ENCODE measurements around the gene SOWAHA. TPM values are rescaled to one million over a fixed set of nuclear protein-coding genes. Genes with fewer than 3 reads are reported as not detected.

The SOWAHA gene
- total RNA-seq, 1 donor from 2014 or later: not detected

DNA sequence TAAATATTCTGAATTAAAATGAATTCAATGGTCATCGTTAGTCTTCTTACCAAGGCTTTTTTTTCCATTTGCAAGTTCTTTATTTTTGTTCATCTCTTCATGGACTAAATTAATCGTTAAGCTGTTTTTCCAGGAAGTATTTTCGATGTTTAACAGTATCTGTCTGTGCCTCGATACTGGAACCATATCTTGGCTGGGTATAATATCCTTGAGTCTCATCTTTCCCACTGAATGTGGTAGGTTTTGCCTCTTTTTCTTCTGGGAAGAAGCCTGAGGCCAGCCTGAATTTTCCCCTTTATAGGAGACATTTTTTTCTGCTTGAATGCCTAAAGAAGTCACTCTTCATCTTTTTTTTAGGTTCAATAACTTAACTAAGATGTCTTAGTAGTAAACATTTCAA, 32.1 kb upstream of the SOWAHA start:
- TF ChIP-seq, protein P1, sequence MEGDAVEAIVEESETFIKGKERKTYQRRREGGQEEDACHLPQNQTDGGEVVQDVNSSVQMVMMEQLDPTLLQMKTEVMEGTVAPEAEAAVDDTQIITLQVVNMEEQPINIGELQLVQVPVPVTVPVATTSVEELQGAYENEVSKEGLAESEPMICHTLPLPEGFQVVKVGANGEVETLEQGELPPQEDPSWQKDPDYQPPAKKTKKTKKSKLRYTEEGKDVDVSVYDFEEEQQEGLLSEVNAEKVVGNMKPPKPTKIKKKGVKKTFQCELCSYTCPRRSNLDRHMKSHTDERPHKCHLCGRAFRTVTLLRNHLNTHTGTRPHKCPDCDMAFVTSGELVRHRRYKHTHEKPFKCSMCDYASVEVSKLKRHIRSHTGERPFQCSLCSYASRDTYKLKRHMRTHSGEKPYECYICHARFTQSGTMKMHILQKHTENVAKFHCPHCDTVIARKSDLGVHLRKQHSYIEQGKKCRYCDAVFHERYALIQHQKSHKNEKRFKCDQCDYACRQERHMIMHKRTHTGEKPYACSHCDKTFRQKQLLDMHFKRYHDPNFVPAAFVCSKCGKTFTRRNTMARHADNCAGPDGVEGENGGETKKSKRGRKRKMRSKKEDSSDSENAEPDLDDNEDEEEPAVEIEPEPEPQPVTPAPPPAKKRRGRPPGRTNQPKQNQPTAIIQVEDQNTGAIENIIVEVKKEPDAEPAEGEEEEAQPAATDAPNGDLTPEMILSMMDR (IDR thresholded peaks at IDR 0.05; ENCODE audit: unreplicated experiment): no peak
- Mint-ChIP-seq H3K4me1 (ENCODE audit: unreplicated experiment) (peaks cover 22% of the 10 kb centered on the region), H3K9me3 (ENCODE audit: unreplicated experiment) (no peaks in the 10 kb centered on the region), H3K4me3 (ENCODE audit: unreplicated experiment) (no peak overlapping the region), H3K27ac (ENCODE audit: unreplicated experiment) (no peak overlapping the region), H3K36me3 (ENCODE audit: low read depth, unreplicated experiment) (peaks cover 9% of the 10 kb centered on the region), H3K27me3 (ENCODE audit: unreplicated experiment) (peaks cover 7% of the 10 kb centered on the region)
- DNase-seq (ENCODE audit: low spot score): no peak

DNA sequence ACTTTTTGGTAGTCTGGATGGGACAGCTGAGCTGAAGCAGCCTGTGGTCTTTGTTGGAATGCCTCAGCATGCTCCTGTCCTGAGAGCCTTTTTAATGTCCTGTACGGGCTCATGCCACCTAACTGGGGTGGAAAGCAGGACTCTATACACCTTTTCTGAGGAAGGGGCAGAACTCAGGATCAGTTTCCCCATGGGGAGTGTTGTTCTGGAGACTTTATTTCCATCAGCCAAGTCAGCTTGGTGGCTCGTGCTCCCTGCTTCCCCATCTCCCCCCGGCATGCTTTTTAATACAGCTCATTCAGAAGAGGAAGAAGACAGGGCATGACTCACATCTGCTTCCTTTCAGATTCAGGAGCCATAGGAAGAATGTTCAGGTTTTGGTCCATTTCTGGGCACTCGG, 31.0 kb upstream of the SOWAHA start:
- no peak for DNase-seq (ENCODE audit: low spot score)
- H3K36me3 Mint-ChIP-seq (ENCODE audit: low read depth, unreplicated experiment): peaks cover 9% of the 10 kb centered on the region
- TF ChIP-seq, protein P1 (IDR thresholded peaks at IDR 0.05; ENCODE audit: unreplicated experiment): no peak
- no peaks in the 10 kb centered on the region for H3K9me3 Mint-ChIP-seq (ENCODE audit: unreplicated experiment)
- peaks cover 19% of the 10 kb centered on the region for H3K4me1 Mint-ChIP-seq (ENCODE audit: unreplicated experiment)
- no peak overlapping the region for H3K4me3 Mint-ChIP-seq (ENCODE audit: unreplicated experiment)
- H3K27ac Mint-ChIP-seq (ENCODE audit: unreplicated experiment): no peak overlapping the region
- peaks cover 7% of the 10 kb centered on the region for H3K27me3 Mint-ChIP-seq (ENCODE audit: unreplicated experiment)

GRCh38 chr5:132785365-132785764, 27.7 kb upstream of the SOWAHA start:
- peaks cover 11% of the 10 kb centered on the region for H3K4me1 Mint-ChIP-seq (ENCODE audit: unreplicated experiment)
- no peak overlapping the region for H3K4me3 Mint-ChIP-seq (ENCODE audit: unreplicated experiment)
- H3K9me3 Mint-ChIP-seq (ENCODE audit: unreplicated experiment): no peaks in the 10 kb centered on the region
- peaks cover 6% of the 10 kb centered on the region for H3K27me3 Mint-ChIP-seq (ENCODE audit: unreplicated experiment)
- TF ChIP-seq, protein P1 (IDR thresholded peaks at IDR 0.05; ENCODE audit: unreplicated experiment): no peak
- H3K36me3 Mint-ChIP-seq (ENCODE audit: low read depth, unreplicated experiment): no peaks in the 10 kb centered on the region
- H3K27ac Mint-ChIP-seq (ENCODE audit: unreplicated experiment): no peak overlapping the region
- DNase-seq (ENCODE audit: low spot score): no peak

- Mint-ChIP-seq H3K27me3 (ENCODE audit: unreplicated experiment) (peaks cover 6% of the 10 kb centered on the region), H3K27ac (ENCODE audit: unreplicated experiment) (no peak overlapping the region), H3K9me3 (ENCODE audit: unreplicated experiment) (no peaks in the 10 kb centered on the region), H3K4me3 (ENCODE audit: unreplicated experiment) (no peak overlapping the region), H3K4me1 (ENCODE audit: unreplicated experiment) (peaks cover 14% of the 10 kb centered on the region), H3K36me3 (ENCODE audit: low read depth, unreplicated experiment) (no peaks in the 10 kb centered on the region)
- DNase-seq (ENCODE audit: low spot score): no peak
- TF ChIP-seq, protein P1 (IDR thresholded peaks at IDR 0.05; ENCODE audit: unreplicated experiment): no peak
Observed at GRCh38 chr5:132785864-132786263, 27.2 kb upstream of the SOWAHA start.

GRCh38 chr5:132787076-132787475, 26.0 kb upstream of the SOWAHA start:
- TF ChIP-seq, protein P1 (IDR thresholded peaks at IDR 0.05; ENCODE audit: unreplicated experiment): no peak
- no peaks in the 10 kb centered on the region for H3K36me3 Mint-ChIP-seq (ENCODE audit: low read depth, unreplicated experiment)
- peaks cover 11% of the 10 kb centered on the region for H3K4me1 Mint-ChIP-seq (ENCODE audit: unreplicated experiment)
- H3K4me3 Mint-ChIP-seq (ENCODE audit: unreplicated experiment): no peak overlapping the region
- H3K27ac Mint-ChIP-seq (ENCODE audit: unreplicated experiment): no peak overlapping the region
- H3K27me3 Mint-ChIP-seq (ENCODE audit: unreplicated experiment): peaks cover 6% of the 10 kb centered on the region
- no peaks in the 10 kb centered on the region for H3K9me3 Mint-ChIP-seq (ENCODE audit: unreplicated experiment)
- no peak for DNase-seq (ENCODE audit: low spot score)
